Astrocyte of the spinal cord (primary cell): ENCODE data around the gene PTPRT.

Source experiments
- DNase-seq: peaks from one replicate; pipeline ENCODE4 v3.0.0; 2011; ENCODE audit warnings: low read depth, low spot score
- H3K4me3 ChIP-seq: 2 replicates; pipeline ENCODE4 v1.5.1; 2011; ENCODE audit warnings: low read depth, mild to moderate bottlenecking, low read length, moderate library complexity
- in situ Hi-C: cut with HindIII; loops from 2 replicates; pipeline ENCODE4 v1.10.0; 2017; ENCODE audit warnings: low sequenced_read_pairs
- TF ChIP-seq, protein P1 (sequence below): IDR thresholded peaks from 2 replicates; pipeline ENCODE4 v1.5.1; 2012; ENCODE audit warnings: low read depth, mild to moderate bottlenecking, low read length, inconsistent platforms

Gene PTPRT

DNA sequence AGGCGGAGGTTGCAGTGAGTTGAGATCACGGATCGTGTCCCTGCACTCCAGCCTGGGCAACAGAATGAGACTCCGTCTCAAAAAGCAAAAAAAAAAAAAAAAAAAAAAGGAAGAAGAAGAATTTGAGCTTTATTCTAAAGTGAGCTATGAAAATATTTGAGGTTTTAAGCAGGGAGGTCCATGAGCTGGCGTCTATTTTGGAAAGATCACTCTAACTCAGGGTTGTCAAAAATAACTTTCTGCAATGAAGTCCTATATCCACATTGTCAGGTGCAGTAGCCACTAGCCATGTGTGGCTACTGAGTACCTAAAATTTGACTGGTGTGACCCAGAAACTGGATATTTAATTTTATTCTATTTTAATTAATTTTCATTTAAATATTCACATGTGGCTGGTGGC is 217.1 kb downstream of the PTPRT start:
- no peak overlapping the region for H3K4me3 ChIP-seq
- in situ Hi-C loops: no loop called here
- TF ChIP-seq, protein P1, sequence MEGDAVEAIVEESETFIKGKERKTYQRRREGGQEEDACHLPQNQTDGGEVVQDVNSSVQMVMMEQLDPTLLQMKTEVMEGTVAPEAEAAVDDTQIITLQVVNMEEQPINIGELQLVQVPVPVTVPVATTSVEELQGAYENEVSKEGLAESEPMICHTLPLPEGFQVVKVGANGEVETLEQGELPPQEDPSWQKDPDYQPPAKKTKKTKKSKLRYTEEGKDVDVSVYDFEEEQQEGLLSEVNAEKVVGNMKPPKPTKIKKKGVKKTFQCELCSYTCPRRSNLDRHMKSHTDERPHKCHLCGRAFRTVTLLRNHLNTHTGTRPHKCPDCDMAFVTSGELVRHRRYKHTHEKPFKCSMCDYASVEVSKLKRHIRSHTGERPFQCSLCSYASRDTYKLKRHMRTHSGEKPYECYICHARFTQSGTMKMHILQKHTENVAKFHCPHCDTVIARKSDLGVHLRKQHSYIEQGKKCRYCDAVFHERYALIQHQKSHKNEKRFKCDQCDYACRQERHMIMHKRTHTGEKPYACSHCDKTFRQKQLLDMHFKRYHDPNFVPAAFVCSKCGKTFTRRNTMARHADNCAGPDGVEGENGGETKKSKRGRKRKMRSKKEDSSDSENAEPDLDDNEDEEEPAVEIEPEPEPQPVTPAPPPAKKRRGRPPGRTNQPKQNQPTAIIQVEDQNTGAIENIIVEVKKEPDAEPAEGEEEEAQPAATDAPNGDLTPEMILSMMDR: no peak
- no peak for DNase-seq

DNA sequence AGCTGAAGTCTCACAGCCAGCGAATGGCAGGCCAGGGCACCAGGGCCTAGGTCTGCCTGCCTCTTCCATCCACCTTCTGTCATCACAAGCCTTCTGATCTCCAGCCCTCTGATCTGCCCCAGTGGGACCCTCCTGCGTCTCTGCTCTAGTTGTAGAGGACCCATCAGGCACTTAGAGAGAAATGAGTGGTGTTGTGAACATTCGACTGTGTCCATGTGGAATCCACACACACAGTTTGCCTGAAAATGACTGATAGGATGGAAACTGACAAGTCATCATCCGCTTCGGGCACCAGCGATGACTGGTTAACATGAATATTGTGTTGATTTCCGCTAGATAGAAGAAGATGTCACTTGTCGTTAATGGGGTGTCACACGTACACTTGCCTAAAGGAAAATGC is 221.0 kb downstream of the PTPRT start:
- no peak overlapping the region for H3K4me3 ChIP-seq
- no peak for DNase-seq
- TF ChIP-seq, protein P1: no peak
- in situ Hi-C loops: no loop called here

DNA sequence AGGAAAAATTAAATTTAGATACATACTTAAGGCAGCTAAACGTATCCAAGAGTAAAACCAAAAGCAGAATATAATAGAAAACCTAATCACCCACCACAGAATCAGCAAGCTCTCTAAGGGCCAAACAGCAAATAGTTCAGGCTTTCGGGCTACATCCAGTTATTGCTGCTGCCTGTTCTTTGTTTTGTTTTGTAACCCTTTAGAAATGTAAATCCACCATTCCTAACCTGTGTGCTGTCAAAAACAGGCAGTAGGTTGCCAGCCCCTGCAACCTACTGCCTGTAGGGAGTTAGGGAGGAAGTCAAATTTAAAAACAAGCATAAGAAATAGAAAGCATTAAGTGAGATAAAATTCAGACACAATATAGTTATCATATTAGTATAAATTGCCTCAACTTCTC is 225.9 kb downstream of the PTPRT start:
- in situ Hi-C loops: no loop called here
- TF ChIP-seq, protein P1: no peak
- no peak for DNase-seq
- H3K4me3 ChIP-seq: no peak overlapping the region

DNA sequence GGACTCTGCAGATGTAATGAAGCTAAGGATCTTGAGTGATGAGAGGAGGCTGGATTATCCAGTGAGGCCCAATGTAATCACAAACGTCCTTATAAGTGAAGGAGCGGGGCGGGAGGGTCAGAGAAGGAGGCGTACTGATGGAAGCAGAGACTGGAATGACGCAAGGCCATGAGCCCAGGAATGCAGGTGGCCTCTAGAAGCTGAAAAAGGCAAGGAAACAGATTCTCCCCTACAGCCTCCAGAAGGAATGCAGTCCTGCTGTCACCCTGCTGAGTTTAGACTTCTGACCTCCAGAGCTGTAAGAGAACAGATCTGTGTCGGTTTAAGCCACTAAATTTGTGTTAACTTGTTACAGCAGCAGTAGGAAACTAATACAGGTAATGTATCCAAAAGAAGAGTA is 227.9 kb downstream of the PTPRT start:
- in situ Hi-C loops: no loop called here
- TF ChIP-seq, protein P1: no peak
- no peak for DNase-seq
- H3K4me3 ChIP-seq: no peak overlapping the region

DNA sequence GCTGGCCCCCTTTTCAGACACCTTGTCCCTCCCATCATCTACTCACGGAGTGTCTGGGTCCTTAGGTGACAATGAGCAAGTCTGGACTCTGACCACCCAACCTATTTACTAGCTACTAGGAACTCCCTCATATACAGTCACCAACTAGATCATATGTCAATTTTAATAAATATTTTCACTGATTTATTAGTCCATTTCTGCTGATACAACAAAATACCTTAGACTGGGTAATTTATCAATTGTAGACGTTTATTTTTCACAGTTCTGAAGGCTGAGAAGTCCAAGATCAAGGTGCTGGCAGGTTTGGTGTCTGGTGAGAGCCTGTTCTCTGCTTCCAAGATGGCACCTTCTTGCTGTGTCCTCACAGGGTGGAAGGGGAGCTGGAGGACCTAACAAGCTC is 229.7 kb downstream of the PTPRT start:
- in situ Hi-C loops: no loop called here
- TF ChIP-seq, protein P1: no peak
- no peak overlapping the region for H3K4me3 ChIP-seq
- DNase-seq: no peak

DNA sequence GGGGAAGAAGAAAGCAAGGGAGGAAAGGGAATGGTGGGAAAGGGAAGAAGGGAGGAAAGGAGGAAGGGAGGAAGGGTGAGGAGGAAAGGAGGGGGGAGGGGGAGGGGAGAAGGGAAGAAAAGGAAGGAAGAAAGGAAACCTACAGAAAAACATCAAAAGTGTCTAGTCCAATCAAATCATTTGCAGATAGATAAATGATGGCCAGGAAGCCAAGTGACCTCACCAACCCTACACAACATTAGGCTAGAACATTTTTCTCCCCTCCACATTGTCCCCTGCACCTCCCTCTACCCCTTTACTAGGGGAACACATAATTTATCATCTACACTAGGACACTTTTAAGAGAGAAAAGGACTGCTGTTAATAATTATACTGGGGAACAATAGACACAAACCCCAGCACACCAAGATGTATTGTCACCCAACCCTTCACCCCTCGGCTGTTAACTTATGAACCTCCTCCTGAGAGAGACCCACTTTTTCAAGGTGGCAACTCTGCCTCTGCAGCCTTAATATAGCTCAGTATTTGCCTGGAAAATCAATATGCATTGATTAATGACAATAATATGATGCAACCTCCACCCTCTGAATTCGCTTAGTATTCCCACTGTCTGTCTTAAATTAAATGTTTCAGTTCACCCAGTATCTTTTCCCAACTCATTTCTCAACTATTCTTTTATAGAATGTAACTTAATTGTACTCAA is 231.2 kb downstream of the PTPRT start:
- no peak for DNase-seq
- TF ChIP-seq, protein P1: no peak
- in situ Hi-C loops: no loop called here
- H3K4me3 ChIP-seq: no peak overlapping the region
